ENCODE measurements around the gene AP5M1.

DNA sequence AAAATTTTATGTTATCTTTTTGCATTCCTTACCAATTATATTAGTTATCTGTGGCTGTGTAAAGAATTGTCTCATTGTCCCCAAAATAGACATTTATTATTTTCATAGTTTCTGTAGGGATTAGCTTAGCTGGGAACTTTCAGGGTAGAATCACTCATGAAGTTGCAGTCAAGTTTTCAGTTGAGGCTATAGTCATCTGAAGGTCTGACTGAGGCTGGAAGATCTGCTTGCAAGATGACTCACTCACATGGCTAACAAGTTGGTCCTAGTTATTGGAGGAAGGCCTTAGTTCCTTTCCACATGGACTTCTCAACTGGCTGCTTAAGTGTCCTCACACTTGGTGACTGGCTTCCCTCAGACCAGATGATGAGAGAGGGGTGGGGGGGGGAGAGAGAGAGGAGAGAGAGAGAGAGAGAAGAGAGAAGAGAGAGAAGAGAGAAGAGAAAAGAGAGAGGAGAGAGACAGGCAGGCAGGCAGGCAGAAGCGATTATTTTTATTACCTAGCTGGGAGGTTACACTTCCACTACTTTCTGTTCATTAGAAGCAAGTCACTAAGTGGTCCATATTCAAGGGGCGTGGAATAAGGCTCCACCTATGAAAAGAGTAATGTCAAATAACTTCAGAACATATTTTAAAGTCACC is 6.4 kb downstream of the AP5M1 start:
- TF ChIP-seq GATA2 (IDR thresholded peaks at IDR 0.05; ENCODE audit: low read depth, low read length), result no peak
- TF ChIP-seq GATA3 (IDR thresholded peaks at IDR 0.05; ENCODE audit: low read depth, low read length), result no peak
